CD4-positive, alpha-beta T cell (primary cell): ENCODE results near the gene AP2B1. TPM values are rescaled to one million over a fixed set of nuclear protein-coding genes. Genes with fewer than 3 reads are reported as not detected.

Source experiments
- ATAC-seq: fragments of 200-7000 bp; cut with Tn5 transposase; one replicate; pipeline ENCODE4 v1.10.0; 2022; ENCODE audit warnings: mild to moderate bottlenecking; ENCODE audit not compliant: poor library complexity
- CTCF ChIA-PET: fragments of 350-600 bp; sonication (Branson Sonifier 250); formaldehyde crosslinking; loops from one replicate; lab custom pipeline; 2021; ENCODE audit warnings: antibody characterized with exemption, inconsistent platforms; lab: Charles Lee
- POLR2A ChIA-PET: fragments of 350-600 bp; sonication (Branson Sonifier 250); formaldehyde crosslinking; loops from one replicate; lab custom pipeline; 2021; ENCODE audit warnings: antibody characterized with exemption, inconsistent platforms; lab: Charles Lee
- DNase-seq, 14 experiments: peaks; one replicate each; pipeline ENCODE4 v3.0.0-alpha.2; 2013 to 2020; ENCODE audit warnings: mixed read lengths in 2 of 14
- H3K27ac ChIP-seq, 2 donors: one replicate each; pipeline versions ENCODE4 v1.5.1 to v1.7.0; 2013; ENCODE audit warnings: low read length in 2 of 2, low read depth in 1 of 2, mild to moderate bottlenecking in 1 of 2
- H3K27me3 ChIP-seq, 2 experiments: 1 replicate in 1 of 2; 2 replicates in 1 of 2; pipeline versions ENCODE4 v1.6.1 to v1.7.0; 2013; ENCODE audit warnings: low read length in 2 of 2, control low read depth in 1 of 2, mild to moderate bottlenecking in 1 of 2, moderate library complexity in 1 of 2; ENCODE audit not compliant: insufficient read depth in 2 of 2, control insufficient read depth in 1 of 2
- H3K36me3 ChIP-seq: one replicate; pipeline ENCODE4 v1.6.1; 2013; ENCODE audit warnings: low read length, control low read depth; ENCODE audit not compliant: insufficient read depth
- H3K4me1 ChIP-seq: one replicate; pipeline ENCODE4 v1.6.1; 2013; ENCODE audit warnings: low read length, control low read depth; ENCODE audit not compliant: insufficient read depth
- H3K4me3 ChIP-seq: one replicate; pipeline ENCODE4 v1.5.1; 2013; ENCODE audit warnings: mild to moderate bottlenecking, low read length, moderate library complexity
- H3K9me3 ChIP-seq, 2 experiments: 1 replicate in 1 of 2; 2 replicates in 1 of 2; pipeline versions ENCODE4 v1.6.1 to v1.7.0; 2013; ENCODE audit warnings: low read length in 2 of 2, mild to moderate bottlenecking in 2 of 2, control low read depth in 1 of 2, moderate library complexity in 1 of 2; ENCODE audit not compliant: control insufficient read depth in 1 of 2, insufficient read depth in 1 of 2
- H3K27ac Mint-ChIP-seq: one replicate; pipeline ENCODE4 v1.8.0; 2020; ENCODE audit warnings: mixed read lengths
- H3K27me3 Mint-ChIP-seq: one replicate; pipeline ENCODE4 v1.8.0; 2021; ENCODE audit warnings: mixed read lengths
- H3K36me3 Mint-ChIP-seq: one replicate; pipeline ENCODE4 v1.8.0; 2021; ENCODE audit warnings: low read depth, mixed read lengths
- H3K4me1 Mint-ChIP-seq: one replicate; pipeline ENCODE4 v1.8.0; 2021; ENCODE audit warnings: low read depth, mixed read lengths
- H3K4me3 Mint-ChIP-seq: one replicate; pipeline ENCODE4 v1.8.0; 2020; ENCODE audit warnings: mild to moderate bottlenecking, mixed read lengths
- H3K9me3 Mint-ChIP-seq: one replicate; pipeline ENCODE4 v1.8.0; 2020; ENCODE audit warnings: mixed read lengths
- CTCF ChIP-seq: fragments of 200-600 bp; IDR thresholded peaks from one replicate; pipeline ENCODE4 v1.8.0; 2022; ENCODE audit warnings: antibody characterized with exemption, mild to moderate bottlenecking
- intact Hi-C, 2 experiments: fragments of 100-400 bp; cut with DNase I in 1 of 2; cut with micrococcal nuclease in 1 of 2; formaldehyde crosslinking; loops; one replicate each; pipeline versions ENCODE4 v1.15.1 to v1.9.0; 2023 to 2025; cut with DNase I, micrococcal nuclease
- total RNA-seq, 174 experiments: library from RNA in 2 of 174; stranded (reverse) in 2 of 174; gene quantifications; one replicate each; pipeline ENCODE4 v1.2.3 and lab custom pipeline; 2021 to 2026

AP2B1 gene
- total RNA-seq, 2 experiments from 2014 or later, result 67.0 to 69.2 TPM

- ATAC-seq, result no peak
- Mint-ChIP-seq H3K36me3 (peaks cover 11% of the 10 kb centered on the region), H3K27ac (peak overlapping the region; percentile 97), H3K4me1 (peaks cover 40% of the 10 kb centered on the region), H3K27me3 (no peaks in the 10 kb centered on the region), H3K4me3 (peak overlapping the region; percentile 96), H3K9me3 (no peaks in the 10 kb centered on the region)
- TF ChIP-seq CTCF, result no peak
- Histone ChIP-seq H3K27ac (no peak overlapping the region), H3K4me3 (peak overlapping the region; percentile 99), H3K9me3 (no peaks in the 10 kb centered on the region), H3K36me3 (no peaks in the 10 kb centered on the region), H3K27me3 (no peaks in the 10 kb centered on the region), H3K4me1 (peaks cover 27% of the 10 kb centered on the region)
- intact Hi-C loops, result loop anchor here in 1 of 2 experiments (5.0 kb wide), 1 partner anchor 626 kb away; the partner anchor contains the start of genes CCT6B and ZNF830
- ChIA-PET POLR2A (interaction anchor here (0.9 to 5.0 kb wide), 6 partner anchors 10 to 607 kb away, joined by 3 to 128 read pairs (median 4); partner anchors contain the start of genes PEX12 and TAF15), CTCF (interaction anchor here (0.6 to 2.4 kb wide), 5 partner anchors 9 to 276 kb away, joined by 3 to 11 read pairs (median 5); partner anchors contain the start of gene PEX12)
- DNase-seq, result peak in 4 of 14 experiments; percentile 12 to 45 (median 32)
Measured at GRCh38 chr17:35588196-35588920, 1.2 kb downstream of the AP2B1 start.

- Histone ChIP-seq H3K4me1 (peaks cover 2% of the 10 kb centered on the region), H3K27ac (no peak overlapping the region), H3K36me3 (peaks cover 66% of the 10 kb centered on the region), H3K9me3 (no peaks in the 10 kb centered on the region), H3K4me3 (no peak overlapping the region), H3K27me3 (no peaks in the 10 kb centered on the region)
- H3K4me1 Mint-ChIP-seq, result peaks cover 4% of the 10 kb centered on the region
- DNase-seq (no peak), ATAC-seq (no peak)
- no peaks in the 10 kb centered on the region for H3K27me3 Mint-ChIP-seq
- POLR2A ChIA-PET, result interaction anchor here (1.3 kb wide), 1 partner anchor 213 kb away, joined by 3 read pairs; the partner anchor contains the start of gene TAF15
- intact Hi-C loops, result no loop called here
- H3K36me3 Mint-ChIP-seq, result peaks cover 73% of the 10 kb centered on the region
- no peak overlapping the region for H3K27ac Mint-ChIP-seq
- no peaks in the 10 kb centered on the region for H3K9me3 Mint-ChIP-seq
- H3K4me3 Mint-ChIP-seq, result no peak overlapping the region
- TF ChIP-seq CTCF, result no peak
- CTCF ChIA-PET, result no interaction called here
Measured at GRCh38 chr17:35596072-35596471, 8.9 kb downstream of the AP2B1 start.

- Histone ChIP-seq H3K4me1 (no peaks in the 10 kb centered on the region), H3K4me3 (no peak overlapping the region), H3K27ac (no peak overlapping the region), H3K9me3 (no peaks in the 10 kb centered on the region), H3K36me3 (peaks cover 72% of the 10 kb centered on the region), H3K27me3 (no peaks in the 10 kb centered on the region)
- no peaks in the 10 kb centered on the region for H3K27me3 Mint-ChIP-seq
- H3K36me3 Mint-ChIP-seq, result peaks cover 79% of the 10 kb centered on the region
- H3K9me3 Mint-ChIP-seq, result no peaks in the 10 kb centered on the region
- H3K4me3 Mint-ChIP-seq, result no peak overlapping the region
- ATAC-seq, result no peak
- TF ChIP-seq CTCF, result no peak
- H3K27ac Mint-ChIP-seq, result no peak overlapping the region
- ChIA-PET POLR2A (interaction anchor here (0.7 kb wide), 1 partner anchor 73 kb away, joined by 3 read pairs; no protein-coding TSS in a partner anchor), CTCF (no interaction called here)
- peaks cover 4% of the 10 kb centered on the region for H3K4me1 Mint-ChIP-seq
- DNase-seq, result peak in 1 of 14 experiments; percentile 23
- intact Hi-C loops, result no loop called here
Measured at GRCh38 chr17:35596530-35597233, 9.6 kb downstream of the AP2B1 start.
